WTC11 (cell line): ENCODE data around the gene SLC25A39.

Experiments
- ESRRA ChIP-seq: sonication (generic); formaldehyde crosslinking; IDR thresholded peaks from 2 replicates; pipeline ENCODE4 v1.8.1; 2022; ENCODE audit warnings: mild to moderate bottlenecking, missing genetic modification reagents, borderline replicate concordance
- ETV6 ChIP-seq: sonication (generic); formaldehyde crosslinking; IDR thresholded peaks from 2 replicates; pipeline ENCODE4 v1.8.1; 2022; ENCODE audit warnings: mild to moderate bottlenecking, missing genetic modification reagents
- FOXJ3 ChIP-seq: sonication (generic); formaldehyde crosslinking; IDR thresholded peaks from 2 replicates; pipeline ENCODE4 v1.9.0; 2021; ENCODE audit warnings: missing genetic modification reagents, mild to moderate bottlenecking, borderline replicate concordance
- HMGXB4 ChIP-seq: sonication (generic); formaldehyde crosslinking; IDR thresholded peaks from 2 replicates; pipeline ENCODE4 v1.8.1; 2023; ENCODE audit warnings: mild to moderate bottlenecking, moderate library complexity, missing genetic modification reagents
- TF ChIP-seq, protein P1 (sequence below): fragments of 200-600 bp; IDR thresholded peaks from 2 replicates; pipeline ENCODE4 v1.8.0; 2022; ENCODE audit warnings: antibody characterized with exemption
- TF ChIP-seq, protein P2 (sequence below): sonication (generic); formaldehyde crosslinking; IDR thresholded peaks from 2 replicates; pipeline ENCODE4 v1.8.0; 2022; ENCODE audit warnings: missing genetic modification reagents
- TF ChIP-seq, protein P3 (sequence below): fragments of 250-450 bp; sonication (Bioruptor Pico); IDR thresholded peaks from 2 replicates; pipeline ENCODE4 v2.1.2; 2022; ENCODE audit warnings: mild to moderate bottlenecking, moderate library complexity
- TF ChIP-seq, protein P4 (sequence below): sonication (generic); formaldehyde crosslinking; IDR thresholded peaks from 2 replicates; pipeline ENCODE4 v1.8.1; 2022; ENCODE audit warnings: mild to moderate bottlenecking, moderate library complexity, missing genetic modification reagents
- TF ChIP-seq, protein P5 (sequence below): sonication (generic); formaldehyde crosslinking; IDR thresholded peaks from 2 replicates; pipeline ENCODE4 v1.8.1; 2023; ENCODE audit warnings: mild to moderate bottlenecking, missing genetic modification reagents, moderate library complexity
- TF ChIP-seq, protein P6 (sequence below): sonication (generic); formaldehyde crosslinking; IDR thresholded peaks from 2 replicates; pipeline ENCODE4 v1.8.0; 2022; ENCODE audit warnings: mild to moderate bottlenecking, missing genetic modification reagents

DNA sequence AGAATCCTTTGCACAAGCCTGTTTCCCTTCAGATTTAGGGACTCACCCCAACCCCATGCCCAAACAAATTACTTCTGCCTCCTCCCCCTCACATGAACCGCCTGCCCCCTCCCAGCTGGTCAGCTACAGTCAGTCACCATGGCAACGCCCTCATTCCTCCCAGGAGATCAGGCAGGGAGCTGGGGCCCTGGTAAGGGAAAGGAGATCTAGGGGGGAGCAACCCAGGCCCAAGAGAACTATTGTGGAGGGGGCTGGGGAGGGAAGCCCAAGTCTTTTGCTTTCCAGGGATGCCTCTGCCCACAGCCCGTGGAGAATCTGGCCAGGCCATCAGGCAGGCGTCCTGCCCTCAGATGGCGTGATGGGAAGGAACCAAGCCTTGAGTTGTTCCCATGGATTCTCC lies 36.2 kb upstream of the SLC25A39 start:
- TF ChIP-seq, protein P1, sequence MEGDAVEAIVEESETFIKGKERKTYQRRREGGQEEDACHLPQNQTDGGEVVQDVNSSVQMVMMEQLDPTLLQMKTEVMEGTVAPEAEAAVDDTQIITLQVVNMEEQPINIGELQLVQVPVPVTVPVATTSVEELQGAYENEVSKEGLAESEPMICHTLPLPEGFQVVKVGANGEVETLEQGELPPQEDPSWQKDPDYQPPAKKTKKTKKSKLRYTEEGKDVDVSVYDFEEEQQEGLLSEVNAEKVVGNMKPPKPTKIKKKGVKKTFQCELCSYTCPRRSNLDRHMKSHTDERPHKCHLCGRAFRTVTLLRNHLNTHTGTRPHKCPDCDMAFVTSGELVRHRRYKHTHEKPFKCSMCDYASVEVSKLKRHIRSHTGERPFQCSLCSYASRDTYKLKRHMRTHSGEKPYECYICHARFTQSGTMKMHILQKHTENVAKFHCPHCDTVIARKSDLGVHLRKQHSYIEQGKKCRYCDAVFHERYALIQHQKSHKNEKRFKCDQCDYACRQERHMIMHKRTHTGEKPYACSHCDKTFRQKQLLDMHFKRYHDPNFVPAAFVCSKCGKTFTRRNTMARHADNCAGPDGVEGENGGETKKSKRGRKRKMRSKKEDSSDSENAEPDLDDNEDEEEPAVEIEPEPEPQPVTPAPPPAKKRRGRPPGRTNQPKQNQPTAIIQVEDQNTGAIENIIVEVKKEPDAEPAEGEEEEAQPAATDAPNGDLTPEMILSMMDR = no peak
- TF ChIP-seq, protein P2, sequence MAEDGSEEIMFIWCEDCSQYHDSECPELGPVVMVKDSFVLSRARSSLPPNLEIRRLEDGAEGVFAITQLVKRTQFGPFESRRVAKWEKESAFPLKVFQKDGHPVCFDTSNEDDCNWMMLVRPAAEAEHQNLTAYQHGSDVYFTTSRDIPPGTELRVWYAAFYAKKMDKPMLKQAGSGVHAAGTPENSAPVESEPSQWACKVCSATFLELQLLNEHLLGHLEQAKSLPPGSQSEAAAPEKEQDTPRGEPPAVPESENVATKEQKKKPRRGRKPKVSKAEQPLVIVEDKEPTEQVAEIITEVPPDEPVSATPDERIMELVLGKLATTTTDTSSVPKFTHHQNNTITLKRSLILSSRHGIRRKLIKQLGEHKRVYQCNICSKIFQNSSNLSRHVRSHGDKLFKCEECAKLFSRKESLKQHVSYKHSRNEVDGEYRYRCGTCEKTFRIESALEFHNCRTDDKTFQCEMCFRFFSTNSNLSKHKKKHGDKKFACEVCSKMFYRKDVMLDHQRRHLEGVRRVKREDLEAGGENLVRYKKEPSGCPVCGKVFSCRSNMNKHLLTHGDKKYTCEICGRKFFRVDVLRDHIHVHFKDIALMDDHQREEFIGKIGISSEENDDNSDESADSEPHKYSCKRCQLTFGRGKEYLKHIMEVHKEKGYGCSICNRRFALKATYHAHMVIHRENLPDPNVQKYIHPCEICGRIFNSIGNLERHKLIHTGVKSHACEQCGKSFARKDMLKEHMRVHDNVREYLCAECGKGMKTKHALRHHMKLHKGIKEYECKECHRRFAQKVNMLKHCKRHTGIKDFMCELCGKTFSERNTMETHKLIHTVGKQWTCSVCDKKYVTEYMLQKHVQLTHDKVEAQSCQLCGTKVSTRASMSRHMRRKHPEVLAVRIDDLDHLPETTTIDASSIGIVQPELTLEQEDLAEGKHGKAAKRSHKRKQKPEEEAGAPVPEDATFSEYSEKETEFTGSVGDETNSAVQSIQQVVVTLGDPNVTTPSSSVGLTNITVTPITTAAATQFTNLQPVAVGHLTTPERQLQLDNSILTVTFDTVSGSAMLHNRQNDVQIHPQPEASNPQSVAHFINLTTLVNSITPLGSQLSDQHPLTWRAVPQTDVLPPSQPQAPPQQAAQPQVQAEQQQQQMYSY (CRISPR knock-in tag) = no peak
- TF ChIP-seq, protein P3, sequence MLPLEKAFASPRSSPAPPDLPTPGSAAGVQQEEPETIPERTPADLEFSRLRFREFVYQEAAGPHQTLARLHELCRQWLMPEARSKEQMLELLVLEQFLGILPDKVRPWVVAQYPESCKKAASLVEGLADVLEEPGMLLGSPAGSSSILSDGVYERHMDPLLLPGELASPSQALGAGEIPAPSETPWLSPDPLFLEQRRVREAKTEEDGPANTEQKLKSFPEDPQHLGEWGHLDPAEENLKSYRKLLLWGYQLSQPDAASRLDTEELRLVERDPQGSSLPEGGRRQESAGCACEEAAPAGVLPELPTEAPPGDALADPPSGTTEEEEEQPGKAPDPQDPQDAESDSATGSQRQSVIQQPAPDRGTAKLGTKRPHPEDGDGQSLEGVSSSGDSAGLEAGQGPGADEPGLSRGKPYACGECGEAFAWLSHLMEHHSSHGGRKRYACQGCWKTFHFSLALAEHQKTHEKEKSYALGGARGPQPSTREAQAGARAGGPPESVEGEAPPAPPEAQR (CRISPR knock-in tag) = no peak
- no peak for TF ChIP-seq ESRRA (CRISPR knock-in tag)
- TF ChIP-seq ETV6 (CRISPR knock-in tag) = no peak
- TF ChIP-seq, protein P4, sequence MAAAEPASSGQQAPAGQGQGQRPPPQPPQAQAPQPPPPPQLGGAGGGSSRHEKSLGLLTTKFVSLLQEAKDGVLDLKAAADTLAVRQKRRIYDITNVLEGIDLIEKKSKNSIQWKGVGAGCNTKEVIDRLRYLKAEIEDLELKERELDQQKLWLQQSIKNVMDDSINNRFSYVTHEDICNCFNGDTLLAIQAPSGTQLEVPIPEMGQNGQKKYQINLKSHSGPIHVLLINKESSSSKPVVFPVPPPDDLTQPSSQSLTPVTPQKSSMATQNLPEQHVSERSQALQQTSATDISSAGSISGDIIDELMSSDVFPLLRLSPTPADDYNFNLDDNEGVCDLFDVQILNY = no peak
- TF ChIP-seq, protein P5, sequence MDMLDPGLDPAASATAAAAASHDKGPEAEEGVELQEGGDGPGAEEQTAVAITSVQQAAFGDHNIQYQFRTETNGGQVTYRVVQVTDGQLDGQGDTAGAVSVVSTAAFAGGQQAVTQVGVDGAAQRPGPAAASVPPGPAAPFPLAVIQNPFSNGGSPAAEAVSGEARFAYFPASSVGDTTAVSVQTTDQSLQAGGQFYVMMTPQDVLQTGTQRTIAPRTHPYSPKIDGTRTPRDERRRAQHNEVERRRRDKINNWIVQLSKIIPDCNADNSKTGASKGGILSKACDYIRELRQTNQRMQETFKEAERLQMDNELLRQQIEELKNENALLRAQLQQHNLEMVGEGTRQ (CRISPR knock-in tag) = no peak
- TF ChIP-seq, protein P6, sequence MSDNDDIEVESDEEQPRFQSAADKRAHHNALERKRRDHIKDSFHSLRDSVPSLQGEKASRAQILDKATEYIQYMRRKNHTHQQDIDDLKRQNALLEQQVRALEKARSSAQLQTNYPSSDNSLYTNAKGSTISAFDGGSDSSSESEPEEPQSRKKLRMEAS (CRISPR knock-in tag) = no peak
- no peak for TF ChIP-seq FOXJ3
- TF ChIP-seq HMGXB4 (CRISPR knock-in tag) = no peak
